GM21528 (cell line): ENCODE measurements around the gene SEC22A.

Source experiments
- ATAC-seq: cut with Tn5 transposase; IDR thresholded peaks from one replicate; pipeline ENCODE4 v1.9.1; 2021; ENCODE audit warnings: mild to moderate bottlenecking, moderate library complexity; ENCODE audit not compliant: unreplicated experiment, low FRiP score

The SEC22A gene, protein sequence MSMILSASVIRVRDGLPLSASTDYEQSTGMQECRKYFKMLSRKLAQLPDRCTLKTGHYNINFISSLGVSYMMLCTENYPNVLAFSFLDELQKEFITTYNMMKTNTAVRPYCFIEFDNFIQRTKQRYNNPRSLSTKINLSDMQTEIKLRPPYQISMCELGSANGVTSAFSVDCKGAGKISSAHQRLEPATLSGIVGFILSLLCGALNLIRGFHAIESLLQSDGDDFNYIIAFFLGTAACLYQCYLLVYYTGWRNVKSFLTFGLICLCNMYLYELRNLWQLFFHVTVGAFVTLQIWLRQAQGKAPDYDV

DNA sequence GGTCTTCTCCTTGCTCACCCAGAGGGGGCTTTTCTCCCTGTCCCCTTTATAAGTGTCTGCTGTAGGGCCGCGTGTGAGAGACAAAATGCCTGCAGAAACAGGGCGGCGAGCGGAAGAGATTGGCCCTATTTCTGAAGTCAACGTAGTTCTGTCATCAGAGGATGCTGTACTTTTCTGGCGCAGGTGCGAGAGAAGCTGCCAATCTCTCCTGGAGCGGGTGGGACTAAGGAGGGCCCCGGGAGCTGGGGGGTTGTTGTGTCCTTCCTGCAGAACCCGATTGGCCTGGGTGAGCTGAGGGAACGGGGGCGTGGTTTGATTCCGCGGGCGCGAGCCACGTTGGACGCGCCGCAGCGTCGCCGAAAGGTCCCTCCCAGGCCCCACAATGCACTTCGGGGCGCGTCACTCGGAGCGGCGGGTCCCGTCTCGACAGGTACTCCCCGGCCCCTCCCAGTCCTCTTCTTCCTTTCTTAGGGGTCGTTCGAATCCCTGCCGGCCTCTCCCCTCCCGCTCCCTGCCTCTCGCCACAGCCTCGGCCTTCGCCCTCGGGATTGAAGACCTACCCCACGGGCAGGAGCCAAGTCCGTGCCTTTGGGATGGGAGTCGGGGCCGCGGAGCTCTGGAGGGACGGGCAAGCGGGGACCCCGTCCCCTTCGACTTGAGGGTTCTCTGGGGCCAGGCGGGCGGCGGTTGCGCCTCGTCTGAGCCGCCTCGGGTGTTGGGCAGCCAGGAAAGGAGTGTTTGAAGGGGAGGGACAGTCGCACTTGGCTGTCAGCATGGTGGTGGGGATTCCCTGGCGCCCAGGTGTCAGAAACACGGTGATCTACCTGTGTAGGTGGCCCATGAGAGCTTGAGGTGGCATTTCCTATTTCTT lies at the start of gene SEC22A:
SEC22A (plus strand) TSS at position 387 of the 871 bp plus-strand sequence. CDS start 7,275 bp downstream, outside the sequence.
- ATAC-seq, result peak; percentile 97

DNA sequence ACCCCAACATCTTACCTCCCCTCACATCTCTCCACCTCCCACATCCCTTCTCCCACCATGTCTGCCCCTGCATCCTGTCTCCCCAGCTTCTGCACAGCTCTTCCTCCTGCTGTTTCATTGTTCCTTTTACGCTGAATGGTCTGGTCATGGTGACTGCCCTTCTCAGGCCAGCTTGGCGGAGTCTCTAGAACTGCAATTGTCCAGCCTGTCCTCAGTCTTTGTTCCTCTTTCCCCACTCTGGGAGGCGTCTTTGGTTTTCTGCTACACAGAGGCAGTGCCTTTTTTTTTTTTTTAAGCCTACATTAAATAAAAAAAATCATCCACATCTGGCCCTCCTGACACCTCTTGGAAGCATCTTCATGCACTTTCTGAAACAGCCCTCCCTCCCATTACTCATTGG lies 49.1 kb upstream of the SEC22A start:
- no peak for ATAC-seq

DNA sequence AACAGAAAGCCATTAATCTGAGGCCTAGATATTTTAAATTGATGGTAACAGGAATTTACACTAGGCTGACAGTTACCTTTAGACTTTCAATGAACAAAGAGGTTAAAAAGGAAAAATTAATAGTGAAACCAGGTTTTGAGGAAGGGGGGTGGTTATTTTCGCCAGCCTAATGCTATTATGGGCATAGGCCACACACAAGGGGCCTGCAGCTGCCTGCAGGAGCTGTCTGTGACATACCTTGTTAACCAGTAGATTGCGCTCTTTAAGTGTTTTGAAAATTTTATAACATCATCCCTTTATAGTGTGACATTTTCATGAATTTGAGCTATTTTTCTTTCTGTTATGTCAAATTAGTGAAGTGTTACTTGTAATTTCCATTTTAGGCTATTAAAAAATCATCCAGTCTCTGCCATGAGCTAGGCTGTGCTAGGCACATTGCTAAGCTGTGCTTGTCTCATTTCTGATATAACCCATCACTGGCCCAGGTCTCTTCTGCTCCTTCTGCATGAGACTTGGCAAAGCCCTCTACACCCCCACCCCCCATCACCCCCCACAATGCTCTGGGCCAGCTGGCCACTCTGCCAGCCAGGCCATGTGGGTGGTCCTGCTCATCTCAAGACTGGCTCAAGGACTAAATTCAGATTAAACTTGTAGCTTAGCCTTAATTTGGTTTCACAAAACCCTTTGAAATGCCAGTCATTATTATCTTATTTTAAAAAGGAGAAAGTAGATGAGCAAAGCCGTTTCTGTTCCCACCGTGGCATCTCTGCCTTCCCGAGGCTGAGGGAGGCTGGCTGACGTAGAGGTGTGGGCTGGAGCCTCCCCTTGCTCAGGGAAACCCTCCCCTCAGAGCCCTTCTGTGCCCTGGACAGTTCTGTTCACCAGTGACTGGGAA lies 48.4 kb upstream of the SEC22A start:
- ATAC-seq, result no peak

DNA sequence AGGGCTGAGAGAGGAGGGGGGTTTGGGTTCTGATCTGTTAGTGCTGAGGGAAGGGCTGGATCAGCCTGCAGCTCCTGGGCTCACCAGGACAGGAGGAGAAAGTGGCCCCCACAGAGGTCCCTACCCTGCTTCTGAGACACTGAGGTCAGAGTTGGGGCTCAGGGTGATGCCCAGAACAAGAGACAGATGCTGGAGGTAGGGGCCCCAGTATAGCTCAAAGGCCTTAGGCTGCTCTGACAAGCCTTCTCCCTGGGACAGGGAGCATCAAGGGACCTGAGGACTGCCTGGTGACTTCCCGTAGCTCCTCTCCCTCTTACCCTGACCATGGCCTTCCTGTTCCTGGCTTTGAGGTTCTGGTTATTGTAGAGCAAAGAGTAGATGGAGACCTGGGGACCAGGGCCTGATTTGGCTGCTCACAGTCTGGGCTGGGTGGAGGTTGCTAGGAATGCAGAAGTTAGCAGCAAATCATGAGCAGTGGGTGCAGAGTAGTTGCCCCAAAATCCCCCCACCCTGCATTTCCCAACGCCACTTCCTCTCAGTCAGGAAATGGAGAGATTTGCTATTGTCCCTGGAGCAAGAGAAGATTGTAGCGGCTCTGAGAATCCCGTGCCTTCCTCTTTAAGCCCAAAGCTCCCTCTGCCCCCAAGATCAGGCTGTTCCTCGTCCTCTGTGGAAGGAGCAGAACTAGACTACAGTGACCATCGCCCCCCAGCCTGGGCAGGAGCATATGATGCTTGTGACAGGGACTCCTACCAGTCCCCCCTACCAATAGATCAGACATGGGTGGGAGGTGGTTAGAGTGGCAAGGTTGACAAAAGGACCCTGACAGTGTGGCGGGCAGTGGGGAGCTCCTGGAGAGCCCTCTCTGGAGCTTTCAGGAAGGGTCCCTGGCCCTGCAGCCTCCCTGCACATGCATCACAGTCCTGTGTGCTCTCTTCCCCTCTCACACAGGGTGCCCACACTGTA lies 47.4 kb upstream of the SEC22A start:
- ATAC-seq, result no peak

DNA sequence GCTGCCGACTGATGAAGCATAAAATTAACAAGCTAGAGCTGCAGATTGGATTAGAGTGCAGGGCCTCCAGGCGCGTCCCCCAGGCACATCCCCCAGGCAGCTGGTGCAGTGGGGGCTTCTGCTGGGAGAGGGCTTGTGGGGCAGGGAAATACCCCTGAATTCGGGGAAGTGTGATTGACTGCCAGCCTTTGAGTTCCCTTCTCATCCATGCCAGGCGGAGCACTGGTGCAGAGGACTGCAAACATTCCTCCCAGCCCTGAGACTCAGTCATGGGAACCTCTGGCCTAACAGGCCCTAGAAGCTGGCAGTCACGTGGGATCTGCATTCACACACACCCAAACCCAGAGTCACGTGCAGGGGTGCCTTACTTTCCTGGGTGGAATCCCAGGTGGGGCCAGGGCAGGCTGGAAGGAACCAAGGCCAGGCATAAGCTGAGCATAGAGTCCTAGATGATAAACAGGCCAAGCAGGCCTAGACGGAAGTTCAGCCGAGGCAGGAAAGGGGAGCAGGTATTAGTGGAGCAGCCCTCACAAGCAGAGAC lies 46.2 kb upstream of the SEC22A start:
- no peak for ATAC-seq

DNA sequence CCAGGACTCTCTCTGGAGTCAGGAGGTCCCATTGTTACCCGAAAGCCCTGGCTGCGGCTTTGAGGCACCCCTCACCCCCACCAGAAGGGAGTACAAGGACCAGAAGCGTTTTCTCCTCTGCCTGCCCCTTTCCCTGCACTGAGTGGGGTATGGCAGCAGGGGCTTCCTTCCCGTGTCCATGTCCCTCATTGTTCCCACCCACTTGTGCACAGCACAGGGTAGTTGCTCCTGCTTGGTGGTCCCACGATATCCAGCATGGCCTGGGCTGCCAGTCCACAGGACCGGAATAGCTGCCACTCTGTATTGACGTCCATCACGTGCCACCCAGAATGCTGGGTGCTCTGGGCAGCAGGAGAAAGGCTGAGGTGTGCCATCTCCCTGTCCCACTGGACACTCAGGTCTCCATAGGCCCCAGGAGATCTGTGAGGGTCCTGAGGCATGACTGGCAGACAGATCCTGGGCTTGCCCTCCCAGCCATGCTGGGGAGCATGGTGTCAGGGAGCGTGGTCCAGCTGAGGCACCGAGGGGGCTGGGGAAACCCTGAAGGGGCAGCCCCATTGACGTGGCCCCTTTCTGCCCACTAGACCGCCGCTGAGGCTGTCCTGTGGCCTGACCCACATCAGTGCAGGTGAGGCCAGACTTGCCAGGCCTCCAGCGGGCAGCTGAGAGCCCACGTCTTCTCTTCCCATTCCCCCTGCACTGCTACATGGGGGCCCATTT lies 45.3 kb upstream of the SEC22A start:
- ATAC-seq, result no peak

DNA sequence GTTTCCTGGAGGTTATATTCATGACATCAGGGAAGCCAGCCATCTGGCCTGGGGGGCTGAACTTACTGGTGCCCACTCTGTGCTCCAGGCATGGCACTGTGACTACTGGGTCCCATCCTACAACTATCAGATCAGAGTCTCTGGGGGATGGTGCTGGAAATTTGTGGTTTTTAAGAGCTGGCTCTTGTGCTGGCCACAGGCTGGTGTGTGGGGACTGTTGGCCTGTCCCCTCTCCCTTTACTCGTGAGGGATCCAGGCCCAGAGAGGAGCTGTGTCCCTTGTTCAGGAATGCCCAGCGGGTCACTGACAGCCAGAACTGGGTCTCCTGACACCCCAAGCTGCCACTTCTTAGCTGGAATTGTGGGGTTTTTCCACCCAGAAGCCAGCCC lies 44.5 kb upstream of the SEC22A start:
- ATAC-seq, result no peak

DNA sequence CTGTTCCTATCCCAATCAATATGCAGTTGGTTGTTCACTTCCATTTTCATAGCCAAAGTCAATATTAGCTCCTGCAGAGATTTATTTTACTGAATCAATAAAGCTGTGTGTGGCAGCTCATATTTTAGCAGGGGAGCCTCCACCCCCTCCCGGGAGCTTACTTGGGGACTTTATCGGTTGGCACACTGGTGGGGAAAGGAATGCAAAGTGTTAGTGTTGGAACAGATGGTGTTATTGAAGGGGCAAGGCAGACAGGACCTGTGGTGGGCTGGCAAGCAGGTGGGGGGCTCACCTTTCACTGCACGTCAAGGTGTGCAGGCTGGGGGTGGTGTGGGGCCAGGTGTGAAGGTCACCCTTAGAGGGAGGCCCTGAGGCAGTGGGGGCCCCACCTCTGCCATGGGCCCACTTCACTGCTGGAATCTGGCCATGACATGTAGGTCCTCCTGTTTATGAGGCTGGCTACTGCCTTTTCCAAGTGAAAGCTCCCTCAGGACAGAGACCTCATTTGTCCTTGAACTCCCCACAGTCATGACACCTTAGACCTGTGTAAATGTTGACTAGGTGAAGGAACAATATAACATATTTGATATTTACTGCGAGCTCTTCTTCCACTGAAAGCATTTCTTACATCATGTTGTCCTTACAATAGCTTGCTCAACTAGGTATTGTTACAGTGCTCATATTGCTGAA lies 44.0 kb upstream of the SEC22A start:
- ATAC-seq, result no peak

- ATAC-seq, result no peak
Measured at GRCh38 chr3:123158330-123158729, 43.4 kb upstream of the SEC22A start.

GRCh38 chr3:123158899-123159390 lies 42.8 kb upstream of the SEC22A start:
- no peak for ATAC-seq

DNA sequence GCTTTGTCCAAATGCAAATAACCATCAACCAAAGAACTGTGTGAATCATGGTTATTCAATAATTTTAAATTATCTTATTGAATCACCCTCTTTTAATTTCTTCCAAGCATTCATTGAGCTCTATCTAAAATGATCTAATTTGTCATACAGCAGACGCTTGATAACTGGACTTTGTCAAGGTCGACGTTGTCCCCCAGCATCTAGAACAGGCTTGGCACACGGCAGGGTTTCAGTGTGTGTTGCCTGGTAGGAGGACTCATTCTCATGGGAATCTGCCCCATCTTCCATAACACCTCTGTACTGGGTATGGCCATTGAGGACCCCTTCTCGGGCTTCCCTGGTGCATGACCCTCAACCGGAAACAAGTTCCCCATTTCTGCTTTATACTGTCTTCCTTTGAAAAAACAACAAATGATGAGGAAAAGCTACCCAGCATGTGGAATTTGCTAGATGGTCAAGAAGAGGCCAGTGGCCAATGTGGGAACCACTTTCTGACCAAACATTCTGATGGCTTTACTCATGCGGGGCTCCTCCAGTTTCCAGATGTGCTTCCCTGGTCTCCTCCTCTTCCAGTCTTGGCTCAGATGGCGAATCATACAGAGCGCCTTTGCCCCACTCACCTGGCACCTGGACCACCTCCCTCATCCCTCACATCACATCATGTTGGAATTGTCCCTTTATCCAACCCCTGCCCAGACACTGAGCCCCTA lies 41.7 kb upstream of the SEC22A start:
- ATAC-seq, result no peak

GRCh38 chr3:123161167-123161566 lies 40.6 kb upstream of the SEC22A start:
- ATAC-seq, result no peak

DNA sequence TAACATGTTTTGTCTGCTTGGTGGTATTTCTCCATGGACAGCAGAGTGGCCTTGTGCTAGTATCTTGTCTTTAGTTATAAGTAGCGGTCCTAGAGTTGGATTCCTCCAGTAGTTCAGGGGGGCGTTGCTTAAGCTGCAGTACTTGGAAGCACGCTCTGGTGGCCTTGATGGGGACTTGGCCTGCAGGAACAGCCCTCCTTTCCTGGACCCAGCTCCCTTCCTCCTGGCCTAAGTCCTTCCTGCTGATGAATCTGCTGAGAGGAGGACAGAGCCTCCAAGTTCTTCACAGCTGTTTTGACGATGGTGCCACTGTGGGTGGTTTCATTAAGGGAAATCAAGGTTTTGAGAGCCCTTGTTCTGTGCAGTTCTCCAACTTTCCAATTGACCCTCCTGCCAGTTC lies 38.6 kb upstream of the SEC22A start:
- ATAC-seq, result no peak

DNA sequence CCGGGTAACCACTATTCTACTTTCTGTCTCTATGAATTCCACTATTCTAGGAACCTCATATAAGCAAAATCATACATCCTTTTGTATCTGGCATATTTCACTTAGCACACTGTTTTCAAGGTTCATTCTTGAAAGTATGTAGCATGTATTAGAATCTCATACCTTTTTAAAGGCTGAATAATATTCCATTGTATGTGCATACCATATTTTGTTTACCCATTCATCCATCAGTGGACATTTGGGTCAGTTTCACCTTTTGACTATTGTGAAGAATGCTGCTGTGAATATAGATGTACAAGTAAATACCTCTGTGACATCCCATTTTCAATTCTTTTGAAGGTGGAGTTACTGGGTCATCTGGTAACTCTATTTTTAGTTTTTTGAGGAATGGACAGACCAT lies 36.6 kb upstream of the SEC22A start:
- ATAC-seq, result no peak

DNA sequence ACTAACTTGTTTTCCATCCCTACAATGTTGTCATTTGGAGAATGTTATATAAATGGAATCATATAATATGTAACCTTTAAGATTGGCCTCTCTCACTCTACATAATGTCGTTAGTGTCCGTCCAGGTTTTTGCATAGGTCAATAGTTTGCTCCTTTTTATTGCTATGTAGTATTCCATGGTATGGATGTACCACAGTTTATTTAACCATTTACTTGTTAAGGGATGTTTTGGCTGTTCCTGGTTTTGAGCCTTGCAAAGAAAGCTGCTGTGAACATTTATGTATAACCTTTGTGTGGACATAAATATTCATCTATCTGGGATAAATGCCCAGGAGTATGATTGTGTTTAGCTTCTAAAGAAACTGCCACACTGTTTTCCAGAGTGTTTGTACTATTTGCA lies 34.1 kb upstream of the SEC22A start:
- no peak for ATAC-seq

- no peak for ATAC-seq
Measured at GRCh38 chr3:123168122-123168521, 33.6 kb upstream of the SEC22A start.

DNA sequence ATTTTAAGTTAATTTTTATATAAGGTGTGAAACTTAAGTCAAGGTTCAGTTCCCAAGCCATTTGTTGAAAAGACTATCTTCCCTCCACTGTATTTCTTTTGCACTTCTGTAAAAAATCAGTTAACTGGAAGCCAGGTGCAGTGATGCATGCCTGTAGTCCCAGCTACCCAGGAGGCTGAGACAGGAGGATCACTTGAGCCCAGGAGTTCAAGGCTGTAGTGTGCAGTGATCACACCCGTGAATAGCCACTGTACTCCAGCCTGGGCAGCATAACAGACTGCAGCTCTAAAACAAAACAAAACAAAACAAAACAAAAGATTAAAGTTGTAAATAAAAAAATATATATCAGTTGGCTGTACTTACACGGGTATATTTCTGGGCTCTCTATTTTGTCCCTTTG lies 33.1 kb upstream of the SEC22A start:
- ATAC-seq, result no peak
